Measurements from ENCODE around the gene RFX3.

Gene RFX3

DNA sequence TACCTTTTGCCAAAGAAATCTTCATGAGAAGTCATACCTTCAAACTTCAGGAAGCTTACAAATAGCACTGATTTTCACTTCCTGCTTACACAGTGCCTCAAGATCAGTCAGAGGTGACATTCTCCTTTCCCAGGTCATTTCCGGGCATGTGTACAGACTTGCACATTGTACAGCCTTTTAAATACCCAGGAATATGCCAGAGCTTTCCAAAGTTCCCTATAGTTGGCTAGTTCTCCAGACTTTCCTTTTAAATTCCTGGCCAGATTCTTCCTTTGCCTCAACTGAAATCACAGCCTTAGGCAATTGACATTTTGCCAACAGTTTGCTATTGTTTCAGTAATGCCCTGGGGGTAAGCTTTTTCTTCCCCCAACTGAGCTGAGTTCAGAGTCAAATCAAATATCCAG is 47.2 kb downstream of the RFX3 start:
- 82 to 88% methylated on average over 1 of the region's 1 CpG for WGBS, 2 experiments

GRCh38 chr9:3477236-3477834 is 48.5 kb downstream of the RFX3 start:
- no peaks in the 10 kb centered on the region for H3K27me3 ChIP-seq (ENCODE audit: control insufficient read depth, insufficient read depth, low read length, poor library complexity, severe bottlenecking)
- H3K4me3 ChIP-seq (ENCODE audit: insufficient read depth, low read depth, low read length): no peak overlapping the region
- H3K4me1 ChIP-seq (ENCODE audit: control insufficient read depth, insufficient read depth, low read length): peaks cover 13% of the 10 kb centered on the region
- WGBS, 2 experiments: 91 to 92% methylated on average over 4 of the region's 4 CpGs
- H3K9me3 ChIP-seq (ENCODE audit: control insufficient read depth, low read length): no peaks in the 10 kb centered on the region
- H3K27ac ChIP-seq (ENCODE audit: insufficient read depth, low read depth, low read length, poor library complexity, severe bottlenecking): no peak overlapping the region
- no peaks in the 10 kb centered on the region for H3K36me3 ChIP-seq (ENCODE audit: control insufficient read depth, insufficient read depth, low read length)

More for the DNA sequence above, 47.2 kb downstream of the RFX3 start:
- Histone ChIP-seq H3K36me3 (ENCODE audit: control insufficient read depth, insufficient read depth, low read length) (no peaks in the 10 kb centered on the region), H3K4me3 (ENCODE audit: insufficient read depth, low read depth, low read length) (no peak overlapping the region), H3K27me3 (ENCODE audit: control insufficient read depth, insufficient read depth, low read length, poor library complexity, severe bottlenecking) (no peaks in the 10 kb centered on the region), H3K27ac (ENCODE audit: insufficient read depth, low read depth, low read length, poor library complexity, severe bottlenecking) (peak overlapping the region; percentile 63), H3K4me1 (ENCODE audit: control insufficient read depth, insufficient read depth, low read length) (peaks cover 13% of the 10 kb centered on the region), H3K9me3 (ENCODE audit: control insufficient read depth, low read length) (no peaks in the 10 kb centered on the region)

- Histone ChIP-seq H3K4me3 (ENCODE audit: insufficient read depth, low read depth, low read length) (no peak overlapping the region), H3K27me3 (ENCODE audit: control insufficient read depth, insufficient read depth, low read length, poor library complexity, severe bottlenecking) (no peaks in the 10 kb centered on the region), H3K36me3 (ENCODE audit: control insufficient read depth, insufficient read depth, low read length) (no peaks in the 10 kb centered on the region), H3K4me1 (ENCODE audit: control insufficient read depth, insufficient read depth, low read length) (peaks cover 13% of the 10 kb centered on the region), H3K9me3 (ENCODE audit: control insufficient read depth, low read length) (no peaks in the 10 kb centered on the region), H3K27ac (ENCODE audit: insufficient read depth, low read depth, low read length, poor library complexity, severe bottlenecking) (no peak overlapping the region)
- WGBS, 2 experiments: 93% methylated on average over 12 to 14 of the region's 14 CpGs
These were observed 50.3 kb downstream of the RFX3 start for GRCh38 chr9:3475300-3476020.

GRCh38 chr9:3474821-3475220 is 51.0 kb downstream of the RFX3 start:
- 85 to 98% methylated on average over 2 of the region's 2 CpGs for WGBS, 2 experiments
- no peaks in the 10 kb centered on the region for H3K9me3 ChIP-seq (ENCODE audit: control insufficient read depth, low read length)
- H3K27ac ChIP-seq (ENCODE audit: insufficient read depth, low read depth, low read length, poor library complexity, severe bottlenecking): no peak overlapping the region
- peaks cover 9% of the 10 kb centered on the region for H3K4me1 ChIP-seq (ENCODE audit: control insufficient read depth, insufficient read depth, low read length)
- H3K4me3 ChIP-seq (ENCODE audit: insufficient read depth, low read depth, low read length): no peak overlapping the region
- H3K36me3 ChIP-seq (ENCODE audit: control insufficient read depth, insufficient read depth, low read length): no peaks in the 10 kb centered on the region
- no peaks in the 10 kb centered on the region for H3K27me3 ChIP-seq (ENCODE audit: control insufficient read depth, insufficient read depth, low read length, poor library complexity, severe bottlenecking)

DNA sequence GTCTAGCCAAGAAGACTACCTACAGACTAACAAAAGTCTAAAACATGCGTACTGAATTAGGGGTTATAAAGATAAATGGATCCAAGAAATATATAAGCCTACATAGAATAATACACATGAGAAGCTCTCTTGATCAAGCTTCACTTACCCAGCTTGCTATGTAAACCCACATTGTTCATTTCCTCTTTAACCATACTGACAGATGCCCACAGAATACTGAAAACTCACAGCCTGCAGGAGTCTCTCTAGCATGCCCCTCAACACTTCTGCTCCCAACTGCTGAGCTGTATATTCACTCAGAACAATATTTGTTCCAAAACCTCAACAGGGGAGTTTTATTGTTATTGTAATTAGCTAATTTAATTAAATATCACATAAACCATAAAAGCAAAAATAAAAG is 52.4 kb downstream of the RFX3 start:
- no CpG with 5 or more reads among the region's 1 CpG for WGBS, 2 experiments

DNA sequence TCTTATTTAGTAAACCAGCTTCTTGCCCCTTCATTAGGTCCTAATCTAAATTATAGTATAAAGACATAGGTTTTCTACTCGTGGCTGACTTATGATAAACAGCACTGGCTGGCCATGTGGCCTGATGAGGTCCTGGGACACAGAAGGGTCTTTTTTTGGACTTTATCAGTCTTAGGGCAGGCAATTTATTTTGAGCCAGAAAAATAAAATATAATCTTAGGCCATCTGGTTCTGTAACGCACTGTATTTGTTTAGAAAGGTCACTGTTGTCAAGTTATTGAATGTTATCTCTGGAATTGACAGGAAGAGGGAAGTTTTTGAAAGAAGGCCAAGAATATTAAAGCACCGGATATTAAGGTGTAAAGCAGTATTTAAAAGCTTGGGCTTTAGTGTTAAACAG is 53.9 kb downstream of the RFX3 start:
- no peak overlapping the region for H3K4me3 ChIP-seq (ENCODE audit: insufficient read depth, low read depth, low read length)

More for the DNA sequence above, 52.4 kb downstream of the RFX3 start:
- Histone ChIP-seq H3K4me1 (ENCODE audit: control insufficient read depth, insufficient read depth, low read length) (peaks cover 5% of the 10 kb centered on the region), H3K36me3 (ENCODE audit: control insufficient read depth, insufficient read depth, low read length) (no peaks in the 10 kb centered on the region), H3K27me3 (ENCODE audit: control insufficient read depth, insufficient read depth, low read length, poor library complexity, severe bottlenecking) (no peaks in the 10 kb centered on the region), H3K27ac (ENCODE audit: insufficient read depth, low read depth, low read length, poor library complexity, severe bottlenecking) (no peak overlapping the region), H3K4me3 (ENCODE audit: insufficient read depth, low read depth, low read length) (no peak overlapping the region), H3K9me3 (ENCODE audit: control insufficient read depth, low read length) (no peaks in the 10 kb centered on the region)

GRCh38 chr9:3468421-3469205 is 57.2 kb downstream of the RFX3 start:
- H3K4me3 ChIP-seq (ENCODE audit: insufficient read depth, low read depth, low read length): no peak overlapping the region
- H3K27ac ChIP-seq (ENCODE audit: insufficient read depth, low read depth, low read length, poor library complexity, severe bottlenecking): peak overlapping the region; percentile 13
- 66 to 100% methylated on average over 1 to 3 of the region's 4 CpGs for WGBS, 2 experiments

More for the DNA sequence above, 53.9 kb downstream of the RFX3 start:
- Histone ChIP-seq H3K4me1 (ENCODE audit: control insufficient read depth, insufficient read depth, low read length) (peaks cover 13% of the 10 kb centered on the region), H3K27me3 (ENCODE audit: control insufficient read depth, insufficient read depth, low read length, poor library complexity, severe bottlenecking) (no peaks in the 10 kb centered on the region), H3K36me3 (ENCODE audit: control insufficient read depth, insufficient read depth, low read length) (no peaks in the 10 kb centered on the region), H3K27ac (ENCODE audit: insufficient read depth, low read depth, low read length, poor library complexity, severe bottlenecking) (no peak overlapping the region), H3K9me3 (ENCODE audit: control insufficient read depth, low read length) (no peaks in the 10 kb centered on the region)
- 90 to 98% methylated on average over 2 of the region's 3 CpGs for WGBS, 2 experiments

GRCh38 chr9:3467593-3468219 is 58.1 kb downstream of the RFX3 start:
- WGBS, 2 experiments: 62 to 65% methylated on average over 4 of the region's 4 CpGs
- Histone ChIP-seq H3K9me3 (ENCODE audit: control insufficient read depth, low read length) (no peaks in the 10 kb centered on the region), H3K4me1 (ENCODE audit: control insufficient read depth, insufficient read depth, low read length) (peaks cover 13% of the 10 kb centered on the region), H3K27ac (ENCODE audit: insufficient read depth, low read depth, low read length, poor library complexity, severe bottlenecking) (no peak overlapping the region), H3K27me3 (ENCODE audit: control insufficient read depth, insufficient read depth, low read length, poor library complexity, severe bottlenecking) (no peaks in the 10 kb centered on the region), H3K4me3 (ENCODE audit: insufficient read depth, low read depth, low read length) (no peak overlapping the region), H3K36me3 (ENCODE audit: control insufficient read depth, insufficient read depth, low read length) (no peaks in the 10 kb centered on the region)

More at GRCh38 chr9:3468421-3469205, 57.2 kb downstream of the RFX3 start:
- Histone ChIP-seq H3K36me3 (ENCODE audit: control insufficient read depth, insufficient read depth, low read length) (no peaks in the 10 kb centered on the region), H3K27me3 (ENCODE audit: control insufficient read depth, insufficient read depth, low read length, poor library complexity, severe bottlenecking) (no peaks in the 10 kb centered on the region), H3K4me1 (ENCODE audit: control insufficient read depth, insufficient read depth, low read length) (peaks cover 13% of the 10 kb centered on the region), H3K9me3 (ENCODE audit: control insufficient read depth, low read length) (no peaks in the 10 kb centered on the region)

GRCh38 chr9:3464033-3464638 is 61.7 kb downstream of the RFX3 start:
- H3K9me3 ChIP-seq (ENCODE audit: control insufficient read depth, low read length): no peaks in the 10 kb centered on the region
- no peaks in the 10 kb centered on the region for H3K36me3 ChIP-seq (ENCODE audit: control insufficient read depth, insufficient read depth, low read length)
- H3K27me3 ChIP-seq (ENCODE audit: control insufficient read depth, insufficient read depth, low read length, poor library complexity, severe bottlenecking): no peaks in the 10 kb centered on the region
- H3K4me1 ChIP-seq (ENCODE audit: control insufficient read depth, insufficient read depth, low read length): peaks cover 13% of the 10 kb centered on the region
- no peak overlapping the region for H3K4me3 ChIP-seq (ENCODE audit: insufficient read depth, low read depth, low read length)
- 90 to 97% methylated on average over 4 to 6 of the region's 6 CpGs for WGBS, 2 experiments
- no peak overlapping the region for H3K27ac ChIP-seq (ENCODE audit: insufficient read depth, low read depth, low read length, poor library complexity, severe bottlenecking)
